ENCODE results near the gene CERK. TPM values are rescaled to one million over a fixed set of nuclear protein-coding genes. Genes with fewer than 3 reads are reported as not detected.
"Not testable (repeated sequence)": the region's sequence is repeated elsewhere in the genome, so short reads cannot be mapped to it uniquely, and the experiment has no call there.

The CERK gene
- total RNA-seq, 3 donors from 2014 or later: 40.3 to 51.7 (median 50.0) TPM

- Histone ChIP-seq H3K9me3 (no peaks in the 10 kb centered on the region), H3K4me1 (ENCODE audit: low read depth) (peaks cover 34% of the 10 kb centered on the region), H3K4me3 (no peak overlapping the region), H3K36me3 (ENCODE audit: low read depth) (no peaks in the 10 kb centered on the region)
- no peak for DNase-seq
- no peak for TF ChIP-seq CTCF (IDR thresholded peaks at IDR 0.05)
- intact Hi-C loops (cut with DNase I, micrococcal nuclease): no loop called here
- peak; percentile 30 for ATAC-seq
These were observed 85.2 kb downstream of the CERK start for GRCh38 chr22:46652847-46653331.

GRCh38 chr22:46652081-46652846 lies 85.8 kb downstream of the CERK start:
- DNase-seq: peak in 2 of 3 donors; percentile 32 to 59
- Histone ChIP-seq H3K9me3 (no peaks in the 10 kb centered on the region), H3K4me1 (ENCODE audit: low read depth) (peaks cover 34% of the 10 kb centered on the region), H3K4me3 (no peak overlapping the region), H3K36me3 (ENCODE audit: low read depth) (no peaks in the 10 kb centered on the region)
- intact Hi-C loops (cut with DNase I, micrococcal nuclease): no loop called here
- TF ChIP-seq CTCF (IDR thresholded peaks at IDR 0.05): no peak
- ATAC-seq: peak; percentile 68

- no peak for TF ChIP-seq CTCF (IDR thresholded peaks at IDR 0.05)
- H3K4me1 ChIP-seq (ENCODE audit: low read depth): peaks cover 38% of the 10 kb centered on the region
These were observed 86.7 kb downstream of the CERK start for GRCh38 chr22:46651316-46651715.

GRCh38 chr22:46650078-46650810 lies 87.8 kb downstream of the CERK start:
- no peak for TF ChIP-seq CTCF (IDR thresholded peaks at IDR 0.05)
- DNase-seq (no peak), ATAC-seq (no peak)
- H3K36me3 ChIP-seq (ENCODE audit: low read depth): no peaks in the 10 kb centered on the region
- H3K4me1 ChIP-seq (ENCODE audit: low read depth): peaks cover 44% of the 10 kb centered on the region
- intact Hi-C loops (cut with DNase I, micrococcal nuclease): no loop called here
- H3K9me3 ChIP-seq: no peaks in the 10 kb centered on the region
- H3K4me3 ChIP-seq: no peak overlapping the region

More at GRCh38 chr22:46651316-46651715, 86.7 kb downstream of the CERK start:
- ATAC-seq (no peak), DNase-seq (no peak)
- intact Hi-C loops (cut with DNase I, micrococcal nuclease): no loop called here
- no peak overlapping the region for H3K4me3 ChIP-seq
- no peaks in the 10 kb centered on the region for H3K9me3 ChIP-seq
- H3K36me3 ChIP-seq (ENCODE audit: low read depth): no peaks in the 10 kb centered on the region

GRCh38 chr22:46649141-46650077 lies 88.6 kb downstream of the CERK start:
- no peak for TF ChIP-seq CTCF (IDR thresholded peaks at IDR 0.05)
- intact Hi-C loops (cut with DNase I, micrococcal nuclease): no loop called here
- Histone ChIP-seq H3K4me1 (ENCODE audit: low read depth) (peaks cover 44% of the 10 kb centered on the region), H3K9me3 (no peaks in the 10 kb centered on the region), H3K36me3 (ENCODE audit: low read depth) (no peaks in the 10 kb centered on the region), H3K4me3 (no peak overlapping the region)
- DNase-seq (peak in 1 of 3 donors; percentile 27), ATAC-seq (no peak)

- H3K36me3 ChIP-seq (ENCODE audit: low read depth); H3K9me3 ChIP-seq; H3K4me3 ChIP-seq; intact Hi-C loops (cut with DNase I, micrococcal nuclease); ATAC-seq; DNase-seq: not testable (repeated sequence)
- peaks cover 38% of the 10 kb centered on the region for H3K4me1 ChIP-seq (ENCODE audit: low read depth)
These were observed 89.7 kb downstream of the CERK start for GRCh38 chr22:46648225-46648820.

Data from mucosa of descending colon (tissue), 3 donors.